Tibial nerve (tissue), 4 donors: ENCODE data around the gene RNF220.

Source experiments
- EP300 ChIP-seq, 2 donors: sonication (generic); formaldehyde crosslinking; IDR thresholded peaks; one replicate each; pipeline ENCODE4 v1.6.1; 2017; ENCODE audit warnings: antibody characterized with exemption in 2 of 2, mild to moderate bottlenecking in 1 of 2
- TF ChIP-seq, protein P1 (sequence below), 5 experiments: fragments of 200-600 bp in 3 of 5; fragments of 450-650 bp in 2 of 5; sonication (generic) in 3 of 5; IDR thresholded peaks; one replicate each; pipeline ENCODE4 v1.5.1; 2016 to 2019; ENCODE audit warnings: antibody characterized with exemption in 5 of 5, mild to moderate bottlenecking in 3 of 5, moderate library complexity in 2 of 5

DNA sequence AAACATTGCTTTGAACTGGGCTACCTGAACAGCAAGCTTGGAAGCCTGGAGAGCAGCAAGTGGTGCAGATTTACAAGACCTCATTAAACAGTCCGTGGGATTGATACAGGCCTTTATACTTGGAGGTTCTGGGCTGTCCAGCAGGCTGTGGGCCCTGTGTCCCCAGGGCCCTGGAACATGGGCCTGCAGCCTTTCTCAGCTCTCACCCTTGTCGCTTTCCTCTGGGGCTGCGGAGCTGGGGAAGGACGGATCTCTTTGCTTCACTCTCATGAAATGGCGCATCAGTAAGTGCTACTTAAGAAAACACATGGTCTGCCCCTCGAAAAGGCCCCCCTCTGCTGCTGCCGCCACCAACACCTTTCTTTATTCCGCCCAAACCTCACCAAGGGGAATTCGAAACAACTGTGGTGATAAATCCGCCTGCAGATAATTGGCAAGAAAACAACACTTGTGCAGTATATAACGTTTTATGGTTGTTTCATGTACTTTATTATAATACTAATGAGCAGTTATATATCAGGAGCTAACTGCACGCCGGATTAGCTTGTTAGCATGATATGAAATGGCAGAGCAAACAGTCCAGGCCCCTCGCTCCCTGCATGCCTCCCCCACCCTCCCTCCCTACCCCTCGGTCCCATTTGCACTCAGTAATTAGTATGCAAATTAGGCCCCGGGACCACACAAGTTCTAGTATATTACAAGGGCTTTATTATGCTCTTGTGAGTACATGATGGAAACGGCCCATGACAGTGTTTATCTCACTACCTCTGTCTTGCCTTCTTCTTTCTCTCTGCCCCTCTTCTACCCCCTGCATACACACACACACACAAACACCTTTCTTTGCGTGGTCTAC is 131.5 kb downstream of the RNF220 start:
- TF ChIP-seq, protein P1, sequence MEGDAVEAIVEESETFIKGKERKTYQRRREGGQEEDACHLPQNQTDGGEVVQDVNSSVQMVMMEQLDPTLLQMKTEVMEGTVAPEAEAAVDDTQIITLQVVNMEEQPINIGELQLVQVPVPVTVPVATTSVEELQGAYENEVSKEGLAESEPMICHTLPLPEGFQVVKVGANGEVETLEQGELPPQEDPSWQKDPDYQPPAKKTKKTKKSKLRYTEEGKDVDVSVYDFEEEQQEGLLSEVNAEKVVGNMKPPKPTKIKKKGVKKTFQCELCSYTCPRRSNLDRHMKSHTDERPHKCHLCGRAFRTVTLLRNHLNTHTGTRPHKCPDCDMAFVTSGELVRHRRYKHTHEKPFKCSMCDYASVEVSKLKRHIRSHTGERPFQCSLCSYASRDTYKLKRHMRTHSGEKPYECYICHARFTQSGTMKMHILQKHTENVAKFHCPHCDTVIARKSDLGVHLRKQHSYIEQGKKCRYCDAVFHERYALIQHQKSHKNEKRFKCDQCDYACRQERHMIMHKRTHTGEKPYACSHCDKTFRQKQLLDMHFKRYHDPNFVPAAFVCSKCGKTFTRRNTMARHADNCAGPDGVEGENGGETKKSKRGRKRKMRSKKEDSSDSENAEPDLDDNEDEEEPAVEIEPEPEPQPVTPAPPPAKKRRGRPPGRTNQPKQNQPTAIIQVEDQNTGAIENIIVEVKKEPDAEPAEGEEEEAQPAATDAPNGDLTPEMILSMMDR (IDR thresholded peaks at IDR 0.05): no peak
- no peak for TF ChIP-seq EP300 (IDR thresholded peaks at IDR 0.05)
